HG02852 (cell line): ENCODE measurements around the gene COQ3.

Experiments used
- ATAC-seq: cut with Tn5 transposase; IDR thresholded peaks from one replicate; pipeline ENCODE4 v1.9.1; 2021; ENCODE audit warnings: mild to moderate bottlenecking, moderate library complexity; ENCODE audit not compliant: unreplicated experiment

The COQ3 gene

GRCh38 chr6:99393698-99394531 is at the start of gene COQ3:
Gene COQ3, minus strand, starts transcription at chr6:99394195. Its CDS starts 16 bp downstream, at chr6:99394179.
- peak; percentile 73 for ATAC-seq

- ATAC-seq, result peak; percentile 73
Observed at GRCh38 chr6:99434702-99435530, 40.9 kb upstream of the COQ3 start.

GRCh38 chr6:99432877-99433276 is 38.9 kb upstream of the COQ3 start:
- ATAC-seq, result no peak

GRCh38 chr6:99431901-99432300 is 37.9 kb upstream of the COQ3 start:
- no peak for ATAC-seq

- ATAC-seq, result no peak
Observed at GRCh38 chr6:99427988-99428387, 34.0 kb upstream of the COQ3 start.

- no peak for ATAC-seq
Observed at GRCh38 chr6:99426451-99426757, 32.4 kb upstream of the COQ3 start.

GRCh38 chr6:99425647-99426450 is 31.9 kb upstream of the COQ3 start:
- ATAC-seq, result peak; percentile 50

- peak; percentile 88 for ATAC-seq
Observed at GRCh38 chr6:99424761-99425646, 31.0 kb upstream of the COQ3 start, which contains the start of gene PNISR. Gene PNISR, minus strand, starts transcription at chr6:99425308. Its CDS starts 10,649 bp downstream, at chr6:99414659.

- no peak for ATAC-seq
Observed at GRCh38 chr6:99424022-99424421, 30.0 kb upstream of the COQ3 start.

- ATAC-seq, result no peak
Observed at GRCh38 chr6:99422912-99423311, 28.9 kb upstream of the COQ3 start.

GRCh38 chr6:99416892-99417767 is 23.1 kb upstream of the COQ3 start:
- peak; percentile 82 for ATAC-seq

- no peak for ATAC-seq
Observed at GRCh38 chr6:99416226-99416625, 22.2 kb upstream of the COQ3 start.

- ATAC-seq, result no peak
Observed at GRCh38 chr6:99415446-99415845, 21.5 kb upstream of the COQ3 start.

- ATAC-seq, result no peak
Observed at GRCh38 chr6:99412065-99412464, 18.1 kb upstream of the COQ3 start.

- no peak for ATAC-seq
Observed at GRCh38 chr6:99409672-99410071, 15.7 kb upstream of the COQ3 start.

GRCh38 chr6:99407076-99407475 is 13.1 kb upstream of the COQ3 start:
- ATAC-seq, result no peak

- no peak for ATAC-seq
Observed at GRCh38 chr6:99402448-99402847, 8.5 kb upstream of the COQ3 start.

GRCh38 chr6:99397287-99397686 is 3.3 kb upstream of the COQ3 start:
- no peak for ATAC-seq

GRCh38 chr6:99393366-99393697 is 663 bp downstream of the COQ3 start:
- peak; percentile 28 for ATAC-seq
